ENCODE measurements around the gene DECR2.
"Not testable (repeated sequence)": the region's sequence is repeated elsewhere in the genome, so short reads cannot be mapped to it uniquely, and the experiment has no call there.

DECR2 gene

DNA sequence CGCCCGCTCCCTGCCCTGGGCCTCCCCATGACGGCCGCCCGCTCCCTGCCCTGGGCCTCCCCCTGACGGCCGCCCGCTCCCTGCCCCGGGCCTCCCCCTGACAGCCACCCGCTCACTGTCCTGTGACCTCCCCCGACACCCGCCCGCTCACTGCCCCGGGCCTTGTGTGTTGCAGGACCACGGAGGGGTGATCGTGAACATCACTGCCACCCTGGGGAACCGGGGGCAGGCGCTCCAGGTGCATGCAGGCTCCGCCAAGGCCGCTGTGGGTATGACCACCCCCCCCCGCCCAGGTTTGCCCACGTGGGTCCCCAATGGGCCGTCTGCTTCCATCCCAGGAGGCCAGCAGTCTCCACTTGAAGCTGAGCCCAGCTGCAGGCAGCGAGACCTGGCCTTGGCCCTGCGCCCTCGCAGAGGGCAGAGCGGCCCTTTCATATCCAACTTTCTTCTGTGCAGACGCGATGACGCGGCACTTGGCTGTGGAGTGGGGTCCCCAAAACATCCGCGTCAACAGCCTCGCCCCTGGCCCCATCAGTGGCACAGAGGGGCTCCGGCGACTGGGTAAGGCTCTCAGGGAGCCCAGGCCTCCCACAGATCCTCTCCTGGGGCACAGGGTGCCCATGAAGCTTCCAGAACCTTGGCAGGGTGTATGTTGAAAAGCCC is 9.0 kb downstream of the DECR2 start:
- no peak overlapping the region for H3K4me3 ChIP-seq (ENCODE audit: low read length, poor library complexity, severe bottlenecking)
- no peaks in the 10 kb centered on the region for H3K9me3 ChIP-seq (ENCODE audit: insufficient read depth, low read depth, low read length)
- no peaks in the 10 kb centered on the region for H3F3A ChIP-seq (ENCODE audit: low read depth)
- no peaks in the 10 kb centered on the region for H3K4me1 ChIP-seq (ENCODE audit: insufficient read depth, low read length, poor library complexity, severe bottlenecking)
- H3K36me3 ChIP-seq (ENCODE audit: insufficient read depth, low read length), result no peaks in the 10 kb centered on the region
- no peaks in the 10 kb centered on the region for H3K9me2 ChIP-seq (replicated peaks; ENCODE audit: low read depth, low read length)
- no peaks in the 10 kb centered on the region for H3K79me2 ChIP-seq (ENCODE audit: insufficient read depth, low read length)
- H3K27me3 ChIP-seq (ENCODE audit: insufficient read depth, low read length, poor library complexity, severe bottlenecking), result no peaks in the 10 kb centered on the region
- TF ChIP-seq EZH2phosphoT487 (IDR thresholded peaks at IDR 0.05; ENCODE audit: borderline replicate concordance), result no peak
- TF ChIP-seq, protein P1, sequence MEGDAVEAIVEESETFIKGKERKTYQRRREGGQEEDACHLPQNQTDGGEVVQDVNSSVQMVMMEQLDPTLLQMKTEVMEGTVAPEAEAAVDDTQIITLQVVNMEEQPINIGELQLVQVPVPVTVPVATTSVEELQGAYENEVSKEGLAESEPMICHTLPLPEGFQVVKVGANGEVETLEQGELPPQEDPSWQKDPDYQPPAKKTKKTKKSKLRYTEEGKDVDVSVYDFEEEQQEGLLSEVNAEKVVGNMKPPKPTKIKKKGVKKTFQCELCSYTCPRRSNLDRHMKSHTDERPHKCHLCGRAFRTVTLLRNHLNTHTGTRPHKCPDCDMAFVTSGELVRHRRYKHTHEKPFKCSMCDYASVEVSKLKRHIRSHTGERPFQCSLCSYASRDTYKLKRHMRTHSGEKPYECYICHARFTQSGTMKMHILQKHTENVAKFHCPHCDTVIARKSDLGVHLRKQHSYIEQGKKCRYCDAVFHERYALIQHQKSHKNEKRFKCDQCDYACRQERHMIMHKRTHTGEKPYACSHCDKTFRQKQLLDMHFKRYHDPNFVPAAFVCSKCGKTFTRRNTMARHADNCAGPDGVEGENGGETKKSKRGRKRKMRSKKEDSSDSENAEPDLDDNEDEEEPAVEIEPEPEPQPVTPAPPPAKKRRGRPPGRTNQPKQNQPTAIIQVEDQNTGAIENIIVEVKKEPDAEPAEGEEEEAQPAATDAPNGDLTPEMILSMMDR (conservative IDR thresholded peaks at IDR 0.05; ENCODE audit: low read length), result no peak
- H3K9ac ChIP-seq (ENCODE audit: low read depth, low read length, poor library complexity, severe bottlenecking), result no peak overlapping the region
- no peak overlapping the region for H3K4me2 ChIP-seq (ENCODE audit: low read depth, low read length, poor library complexity, severe bottlenecking)
- H4K20me1 ChIP-seq (ENCODE audit: insufficient read depth, low read length, poor library complexity, severe bottlenecking), result no peaks in the 10 kb centered on the region
- no peak overlapping the region for H2AFZ ChIP-seq (ENCODE audit: low read length)

- TF ChIP-seq, protein P1 (conservative IDR thresholded peaks at IDR 0.05; ENCODE audit: low read length), result no peak
- TF ChIP-seq EZH2phosphoT487 (IDR thresholded peaks at IDR 0.05; ENCODE audit: borderline replicate concordance), result no peak
- no peak overlapping the region for H3K4me2 ChIP-seq (ENCODE audit: low read depth, low read length, poor library complexity, severe bottlenecking)
- no peaks in the 10 kb centered on the region for H3K79me2 ChIP-seq (ENCODE audit: insufficient read depth, low read length)
- H3F3A ChIP-seq (ENCODE audit: low read depth), result no peaks in the 10 kb centered on the region
- H4K20me1 ChIP-seq (ENCODE audit: insufficient read depth, low read length, poor library complexity, severe bottlenecking), result no peaks in the 10 kb centered on the region
- H3K36me3 ChIP-seq (ENCODE audit: insufficient read depth, low read length), result no peaks in the 10 kb centered on the region
- no peaks in the 10 kb centered on the region for H3K27me3 ChIP-seq (ENCODE audit: insufficient read depth, low read length, poor library complexity, severe bottlenecking)
- no peak overlapping the region for H2AFZ ChIP-seq (ENCODE audit: low read length)
- H3K9me3 ChIP-seq (ENCODE audit: insufficient read depth, low read depth, low read length), result no peaks in the 10 kb centered on the region
- H3K9ac ChIP-seq (ENCODE audit: low read depth, low read length, poor library complexity, severe bottlenecking), result no peak overlapping the region
- H3K4me3 ChIP-seq (ENCODE audit: low read length, poor library complexity, severe bottlenecking), result no peak overlapping the region
- H3K4me1 ChIP-seq (ENCODE audit: insufficient read depth, low read length, poor library complexity, severe bottlenecking), result no peaks in the 10 kb centered on the region
- no peaks in the 10 kb centered on the region for H3K9me2 ChIP-seq (replicated peaks; ENCODE audit: low read depth, low read length)
These were observed 10.0 kb downstream of the DECR2 start for GRCh38 chr16:411576-412265.

GRCh38 chr16:414395-415169 is 12.9 kb downstream of the DECR2 start:
- no peak overlapping the region for H3K9ac ChIP-seq (ENCODE audit: low read depth, low read length, poor library complexity, severe bottlenecking)
- no peaks in the 10 kb centered on the region for H3K36me3 ChIP-seq (ENCODE audit: insufficient read depth, low read length)
- H3K9me3 ChIP-seq (ENCODE audit: insufficient read depth, low read depth, low read length), result no peaks in the 10 kb centered on the region
- TF ChIP-seq, protein P1 (conservative IDR thresholded peaks at IDR 0.05; ENCODE audit: low read length), result no peak
- no peak for TF ChIP-seq EZH2phosphoT487 (IDR thresholded peaks at IDR 0.05; ENCODE audit: borderline replicate concordance)
- H2AFZ ChIP-seq (ENCODE audit: low read length), result no peak overlapping the region
- no peaks in the 10 kb centered on the region for H3K79me2 ChIP-seq (ENCODE audit: insufficient read depth, low read length)
- H3K4me2 ChIP-seq (ENCODE audit: low read depth, low read length, poor library complexity, severe bottlenecking), result no peak overlapping the region
- H3K9me2 ChIP-seq (replicated peaks; ENCODE audit: low read depth, low read length), result no peaks in the 10 kb centered on the region
- H3K4me1 ChIP-seq (ENCODE audit: insufficient read depth, low read length, poor library complexity, severe bottlenecking), result no peaks in the 10 kb centered on the region
- no peak overlapping the region for H3K4me3 ChIP-seq (ENCODE audit: low read length, poor library complexity, severe bottlenecking)
- H3F3A ChIP-seq (ENCODE audit: low read depth), result no peaks in the 10 kb centered on the region
- H3K27me3 ChIP-seq (ENCODE audit: insufficient read depth, low read length, poor library complexity, severe bottlenecking), result no peaks in the 10 kb centered on the region
- no peaks in the 10 kb centered on the region for H4K20me1 ChIP-seq (ENCODE audit: insufficient read depth, low read length, poor library complexity, severe bottlenecking)

GRCh38 chr16:415170-415498 is 13.4 kb downstream of the DECR2 start:
- not testable (repeated sequence) for H3K9me2 ChIP-seq (replicated peaks; ENCODE audit: low read depth, low read length); H4K20me1 ChIP-seq (ENCODE audit: insufficient read depth, low read length, poor library complexity, severe bottlenecking); H3K27me3 ChIP-seq (ENCODE audit: insufficient read depth, low read length, poor library complexity, severe bottlenecking); H3K79me2 ChIP-seq (ENCODE audit: insufficient read depth, low read length); H2AFZ ChIP-seq (ENCODE audit: low read length); H3K4me2 ChIP-seq (ENCODE audit: low read depth, low read length, poor library complexity, severe bottlenecking); H3F3A ChIP-seq (ENCODE audit: low read depth); H3K4me1 ChIP-seq (ENCODE audit: insufficient read depth, low read length, poor library complexity, severe bottlenecking); H3K9ac ChIP-seq (ENCODE audit: low read depth, low read length, poor library complexity, severe bottlenecking); H3K4me3 ChIP-seq (ENCODE audit: low read length, poor library complexity, severe bottlenecking); H3K9me3 ChIP-seq (ENCODE audit: insufficient read depth, low read depth, low read length); H3K36me3 ChIP-seq (ENCODE audit: insufficient read depth, low read length)

GRCh38 chr16:422179-422578 is 20.5 kb downstream of the DECR2 start:
- H3K4me1 ChIP-seq (ENCODE audit: insufficient read depth, low read length, poor library complexity, severe bottlenecking); H4K20me1 ChIP-seq (ENCODE audit: insufficient read depth, low read length, poor library complexity, severe bottlenecking); H3K9me2 ChIP-seq (replicated peaks; ENCODE audit: low read depth, low read length); H3K36me3 ChIP-seq (ENCODE audit: insufficient read depth, low read length); H3F3A ChIP-seq (ENCODE audit: low read depth); H3K9ac ChIP-seq (ENCODE audit: low read depth, low read length, poor library complexity, severe bottlenecking); H3K4me2 ChIP-seq (ENCODE audit: low read depth, low read length, poor library complexity, severe bottlenecking); H3K4me3 ChIP-seq (ENCODE audit: low read length, poor library complexity, severe bottlenecking); H3K9me3 ChIP-seq (ENCODE audit: insufficient read depth, low read depth, low read length); H3K27me3 ChIP-seq (ENCODE audit: insufficient read depth, low read length, poor library complexity, severe bottlenecking); H2AFZ ChIP-seq (ENCODE audit: low read length): not testable (repeated sequence)
- peaks cover 10% of the 10 kb centered on the region for H3K79me2 ChIP-seq (ENCODE audit: insufficient read depth, low read length)

Data from Loucy (cell line).